Umbilical cord (tissue), 2 donors: ENCODE measurements around the gene CHD2. TPM values are rescaled to one million over a fixed set of nuclear protein-coding genes. Genes with fewer than 3 reads are reported as not detected.
"Not testable (repeated sequence)": the region's sequence is repeated elsewhere in the genome, so short reads cannot be mapped to it uniquely, and the experiment has no call there.

Experiments used
- DNase-seq: peaks from one replicate; pipeline ENCODE4 v3.0.0-alpha.2; 2015; ENCODE audit warnings: low spot score
- total RNA-seq: library from RNA; depleted of rRNA; stranded (reverse); fragments of >200 nt; gene quantifications from one replicate; pipeline ENCODE4 v1.2.3, GENCODE V29; 2014; ENCODE audit warnings: low replicate concordance; ENCODE audit not compliant: insufficient read depth

Gene CHD2
- total RNA-seq, 1 donor from 2014 or later = 140 TPM

- no peak for DNase-seq
These were observed 5.9 kb downstream of the CHD2 start for GRCh38 chr15:92906020-92906419.

- no peak for DNase-seq
These were observed 6.5 kb downstream of the CHD2 start for GRCh38 chr15:92906563-92907081.

GRCh38 chr15:92907229-92907628, 7.1 kb downstream of the CHD2 start:
- DNase-seq = no peak

DNA sequence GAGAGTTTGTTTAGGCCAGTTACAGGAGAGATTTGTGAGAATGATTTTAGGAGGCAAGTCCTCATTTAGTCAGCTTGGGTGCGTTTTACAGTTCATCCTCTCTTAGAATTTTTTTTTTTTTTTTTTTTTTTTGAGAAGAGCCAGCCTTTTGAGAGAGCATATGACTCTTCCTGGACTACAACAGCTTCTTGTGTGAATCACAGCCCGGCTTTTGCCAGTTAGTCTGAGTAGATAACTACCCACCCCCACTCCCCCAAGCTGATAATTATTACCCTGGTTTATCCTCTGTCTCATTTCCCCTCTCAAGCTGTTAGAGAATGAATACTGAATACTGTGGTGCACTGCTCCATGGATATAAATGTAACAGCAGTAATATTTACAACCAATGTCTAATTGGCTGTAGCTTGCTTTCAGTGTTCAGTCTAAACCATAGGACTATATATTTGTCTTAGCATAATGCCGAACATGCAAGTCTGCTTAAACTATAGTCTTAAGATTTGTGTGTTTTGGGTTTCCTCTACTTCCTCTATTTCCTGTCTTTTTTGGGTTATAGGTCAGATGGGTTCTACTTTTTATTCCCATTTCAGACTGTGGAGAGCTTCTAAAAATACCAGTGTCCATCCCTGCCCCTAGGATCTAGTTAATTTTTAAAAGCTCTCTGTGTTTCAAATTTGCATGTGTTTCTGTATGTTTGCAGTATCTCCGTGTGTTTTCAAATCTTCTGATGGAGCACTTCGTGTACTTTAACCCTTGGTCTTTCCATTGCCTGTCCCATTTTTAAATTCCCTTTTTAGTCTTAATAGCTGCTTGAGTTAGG, 8.0 kb downstream of the CHD2 start:
- peak; percentile 78 for DNase-seq

GRCh38 chr15:92908713-92909057, 8.6 kb downstream of the CHD2 start:
- DNase-seq = no peak

DNA sequence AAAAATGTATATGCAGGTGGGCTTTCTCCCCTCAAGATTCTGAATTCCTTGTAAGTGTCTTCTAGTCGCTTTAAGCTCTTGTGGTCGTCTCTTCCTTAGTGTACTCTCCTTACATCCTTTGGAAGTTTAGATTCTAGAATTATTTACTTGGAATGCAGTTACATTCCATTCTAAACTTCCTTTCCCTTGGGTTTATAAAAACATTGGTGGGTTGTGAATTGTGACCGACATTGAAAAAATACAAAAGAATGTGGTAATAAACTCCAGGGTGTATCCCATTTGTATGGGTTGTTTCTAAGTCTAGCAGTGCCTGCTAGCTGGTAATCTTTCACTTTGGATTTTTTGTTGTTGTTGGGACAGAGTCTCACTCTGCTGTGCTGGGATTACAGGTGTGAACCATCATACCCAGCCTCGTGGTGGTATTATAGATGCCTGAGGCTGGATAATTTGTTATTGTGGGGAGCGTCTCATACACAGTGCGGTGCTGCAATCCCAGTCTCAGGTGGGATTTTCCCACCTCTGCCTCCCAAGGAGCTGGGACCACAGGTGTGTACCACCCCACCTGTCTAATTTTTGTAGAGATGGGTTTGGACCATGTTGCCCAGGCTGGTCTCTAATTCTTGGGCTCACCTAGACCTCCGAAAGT, 9.1 kb downstream of the CHD2 start:
- peak; percentile 26 for DNase-seq

GRCh38 chr15:92910451-92910850, 10.3 kb downstream of the CHD2 start:
- no peak for DNase-seq

DNA sequence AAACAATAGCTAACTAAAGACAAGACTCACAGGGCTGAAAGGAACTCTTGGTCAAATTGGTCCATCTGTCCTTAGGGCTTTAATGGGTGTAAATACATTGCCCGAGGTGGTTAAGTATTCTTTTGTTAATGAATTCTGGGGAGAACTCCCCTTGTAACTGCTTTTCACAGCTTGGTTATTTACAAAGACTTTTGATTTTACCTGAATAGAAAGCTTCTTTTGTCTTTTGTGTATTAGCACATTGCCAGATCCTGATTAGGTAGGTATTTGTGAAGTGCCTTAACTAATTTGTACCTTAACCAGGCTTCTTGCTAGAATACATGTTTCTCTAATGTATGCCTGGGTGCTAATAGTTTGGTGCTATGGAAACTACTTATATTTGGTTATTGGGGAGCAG, 14.0 kb downstream of the CHD2 start:
- no peak for DNase-seq

DNA sequence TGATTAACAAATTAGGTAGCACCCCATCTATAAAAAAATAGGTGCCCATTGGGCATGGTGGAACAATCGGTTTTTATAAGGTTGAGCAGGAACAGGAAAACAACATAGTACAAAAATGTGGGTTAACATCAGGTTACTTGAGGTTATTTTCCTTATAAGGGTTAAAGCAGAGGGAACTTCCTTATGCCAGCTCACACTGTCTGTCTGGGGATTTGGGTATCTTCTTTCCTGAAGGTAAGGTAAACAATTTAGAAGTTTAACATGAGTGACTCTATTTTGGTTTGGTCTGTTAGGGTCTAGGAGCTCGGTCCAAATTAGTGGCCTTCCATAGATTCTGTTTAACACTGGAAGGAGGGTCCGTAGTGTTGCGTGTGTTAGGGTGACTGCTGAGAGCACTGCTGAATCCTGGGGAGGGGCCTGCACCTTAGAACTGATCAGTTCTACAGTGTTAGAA, 14.7 kb downstream of the CHD2 start:
- no peak for DNase-seq

GRCh38 chr15:92915766-92916435, 15.8 kb downstream of the CHD2 start:
- DNase-seq = no peak

DNA sequence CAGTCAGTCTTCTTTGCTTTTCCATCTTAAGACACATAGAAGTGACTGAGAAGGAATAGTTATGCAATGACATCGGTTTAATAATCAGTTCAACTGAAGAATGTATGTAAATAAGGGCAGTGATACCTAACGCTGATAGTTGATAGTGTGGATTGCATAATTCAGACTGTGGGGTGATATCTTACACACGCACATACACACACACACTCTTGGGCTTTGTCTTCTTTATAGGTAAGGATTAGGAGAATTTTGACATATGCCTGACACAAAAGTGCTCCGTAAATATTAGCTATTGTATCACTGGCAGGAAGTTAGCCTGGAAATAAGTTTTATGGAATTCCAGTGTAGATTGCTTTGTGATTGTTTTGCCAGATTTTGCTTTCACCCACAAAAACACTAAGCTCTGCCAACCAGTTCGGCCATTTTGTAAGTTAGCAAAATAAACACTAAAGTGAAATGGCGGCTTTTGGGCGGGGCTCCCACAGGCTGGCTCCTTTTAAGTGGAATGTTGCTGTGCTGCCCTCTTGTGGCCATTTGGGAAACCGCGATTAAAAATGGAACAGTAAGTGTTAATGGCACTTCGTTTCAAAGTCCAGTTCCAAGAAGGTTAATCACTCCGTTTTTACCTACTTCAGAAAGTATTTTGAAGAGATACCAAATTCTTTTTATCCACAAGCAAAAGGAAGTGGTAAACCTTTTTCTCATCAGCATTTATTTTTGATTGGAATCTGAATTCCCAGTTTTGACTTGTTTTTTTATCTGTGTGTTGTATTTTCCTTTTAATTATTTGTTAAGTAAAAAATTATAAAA, 17.7 kb downstream of the CHD2 start:
- DNase-seq = peak; percentile 95

DNA sequence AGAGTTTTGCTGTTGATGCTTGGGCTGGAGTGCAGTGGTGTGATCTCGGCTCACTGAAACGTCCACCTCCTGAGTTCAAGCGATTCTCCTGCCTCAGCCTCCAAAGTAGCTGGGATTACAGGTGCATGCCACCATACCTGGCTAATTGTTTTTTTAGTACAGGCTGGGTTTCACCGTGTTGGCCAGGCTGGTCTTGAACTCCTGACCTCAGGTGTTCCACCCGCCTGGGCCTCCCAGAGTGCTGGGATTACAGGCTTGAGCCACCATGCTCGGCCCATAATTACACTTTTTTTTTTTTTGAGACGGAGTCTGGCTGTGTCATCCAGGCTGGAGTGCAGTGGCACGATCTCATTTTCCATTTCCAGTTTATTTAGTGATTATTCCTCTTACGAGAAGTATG, 18.8 kb downstream of the CHD2 start:
- DNase-seq = not testable (repeated sequence)

DNA sequence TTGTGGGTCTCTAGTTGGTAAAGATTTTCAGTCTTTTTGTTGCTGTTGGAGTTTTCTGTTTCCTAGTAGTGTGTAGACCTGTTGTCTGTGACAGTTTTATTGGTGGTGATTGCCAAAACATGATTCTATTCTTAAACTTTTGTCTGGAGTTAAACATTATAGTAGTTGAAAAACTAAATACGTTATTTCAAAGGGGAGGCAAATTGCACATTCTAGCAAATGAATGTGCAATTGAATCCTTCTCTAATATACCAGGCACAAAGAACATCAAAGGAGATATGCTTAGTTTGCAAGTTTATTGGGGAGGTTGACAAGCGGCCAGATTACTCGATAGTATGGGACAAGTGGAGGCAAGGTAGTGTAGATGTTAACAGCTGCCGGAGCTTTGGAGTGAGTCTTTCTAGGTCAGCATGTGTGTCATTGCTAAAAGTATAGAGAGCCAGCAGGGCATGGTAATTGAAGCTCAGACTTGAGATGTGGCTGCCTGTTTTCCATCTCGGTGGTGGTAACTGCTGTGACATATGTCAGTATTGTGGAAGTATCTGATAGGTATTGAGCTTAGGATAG, 20.6 kb downstream of the CHD2 start:
- DNase-seq = peak; percentile 41

GRCh38 chr15:92921215-92922131, 21.3 kb downstream of the CHD2 start:
- DNase-seq = no peak

DNA sequence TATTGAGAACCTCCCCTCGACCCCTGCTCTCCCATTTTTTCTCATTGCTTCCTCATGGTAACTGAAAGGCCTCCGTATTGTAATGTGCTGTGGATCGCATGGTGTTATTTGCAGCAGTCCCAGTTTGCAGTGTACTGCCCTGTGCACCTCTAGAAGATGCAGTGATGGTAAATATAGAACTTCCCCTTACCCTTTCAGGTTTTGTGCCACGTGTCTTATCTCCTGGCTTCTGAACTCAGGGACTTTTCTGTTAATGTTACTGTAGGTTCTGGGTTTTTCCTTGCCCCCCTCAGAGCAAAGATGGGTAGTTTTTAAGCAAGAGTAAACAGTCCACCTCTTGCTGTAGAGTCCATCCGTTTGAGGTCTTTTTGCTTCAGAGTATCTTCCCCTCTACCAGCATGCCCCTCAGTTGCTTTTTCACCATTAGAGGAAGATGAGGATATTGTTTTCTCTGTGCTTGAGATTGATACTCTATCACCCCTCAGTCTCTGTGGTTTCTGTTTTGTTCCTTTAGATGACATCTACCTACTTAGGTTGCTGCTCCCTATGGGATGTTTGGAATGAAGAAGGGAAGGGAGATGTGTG, 22.4 kb downstream of the CHD2 start:
- no peak for DNase-seq

GRCh38 chr15:92924216-92924615, 24.1 kb downstream of the CHD2 start:
- DNase-seq = peak; percentile 36

GRCh38 chr15:92925454-92925853, 25.3 kb downstream of the CHD2 start:
- no peak for DNase-seq

DNA sequence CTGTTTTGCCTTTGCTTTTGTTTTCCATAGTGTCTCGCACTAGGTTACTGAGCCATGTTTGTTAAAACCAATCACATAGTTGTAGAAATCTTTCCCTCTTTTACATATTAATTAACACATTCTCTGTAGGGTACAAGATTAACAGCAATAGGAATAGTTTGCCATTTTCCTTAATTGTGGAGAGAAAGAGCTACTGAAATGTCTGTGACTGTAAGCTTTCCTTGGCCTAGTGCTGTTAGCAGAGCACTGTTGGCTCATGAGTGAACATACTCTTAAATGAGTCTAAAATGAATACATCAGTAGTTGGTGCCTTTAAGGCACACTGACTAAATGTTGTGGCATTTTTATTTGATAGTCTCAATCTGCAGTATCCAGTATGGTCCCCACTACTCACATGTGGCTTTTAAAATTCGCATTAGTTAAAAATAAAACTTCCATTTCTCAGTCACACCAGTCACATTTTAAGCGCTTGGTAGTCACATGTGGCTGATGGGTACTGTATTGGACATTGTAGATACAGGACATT, 28.2 kb downstream of the CHD2 start:
- DNase-seq = no peak

DNA sequence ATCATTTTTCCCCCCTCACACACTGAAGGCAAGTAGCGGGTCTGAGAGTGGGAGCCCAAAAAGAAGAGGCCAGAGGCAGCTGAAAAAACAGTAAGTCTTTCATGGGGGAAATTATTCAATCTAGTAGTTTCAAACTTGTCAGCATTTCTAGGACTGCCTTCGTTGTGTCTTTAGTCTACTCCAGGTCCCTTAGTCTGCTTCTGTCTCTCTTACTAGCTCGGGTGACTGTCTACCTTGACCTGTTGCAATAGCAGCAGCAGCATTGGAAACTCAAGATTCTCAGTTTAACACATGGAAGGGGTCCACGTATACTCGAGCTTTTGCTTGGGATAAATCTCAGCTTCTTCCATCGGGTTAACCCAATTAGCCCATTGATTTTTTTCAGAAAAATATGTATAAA, 28.9 kb downstream of the CHD2 start:
- no peak for DNase-seq
